H1 (cell line): Measurements from ENCODE around the gene MIOX.

Source experiments
- BCL11A ChIP-seq, 2 experiments: IDR thresholded peaks; one replicate each; pipeline ENCODE4 v1.6.1; 2011; ENCODE audit warnings: low read depth in 2 of 2, low read length in 2 of 2, mild to moderate bottlenecking in 2 of 2
- CTCF ChIP-seq, 3 experiments: IDR thresholded peaks; 1 replicate in 2 of 3; 2 replicates in 1 of 3; pipeline versions ENCODE4 v1.5.1 to v1.6.1; 2011; ENCODE audit warnings: low read length in 3 of 3, mild to moderate bottlenecking in 3 of 3, inconsistent platforms in 2 of 3, low read depth in 1 of 3, moderate library complexity in 1 of 3; ENCODE audit not compliant: insufficient read depth in 1 of 3; ENCODE audit errors: control extremely low read depth in 1 of 3
- EP300 ChIP-seq, 2 experiments: IDR thresholded peaks; 1 replicate in 1 of 2; 2 replicates in 1 of 2; pipeline ENCODE4 v1.6.1; 2011 to 2012; ENCODE audit warnings: low read depth in 2 of 2, low read length in 2 of 2, mild to moderate bottlenecking in 2 of 2, borderline replicate concordance in 1 of 2, inconsistent platforms in 1 of 2, moderate library complexity in 1 of 2
- GABPA ChIP-seq: IDR thresholded peaks from 2 replicates; pipeline ENCODE4 v1.6.1; 2011; ENCODE audit warnings: mild to moderate bottlenecking, low read length, moderate library complexity, borderline replicate concordance; ENCODE audit not compliant: insufficient read depth
- HDAC2 ChIP-seq, 2 experiments: fragments of 300-600 bp in 1 of 2; sonication (generic) in 1 of 2; IDR thresholded peaks; 2 replicates each; pipeline ENCODE4 v1.6.1; 2011 to 2012; ENCODE audit warnings: low read depth in 2 of 2, low read length in 2 of 2, mild to moderate bottlenecking in 2 of 2, moderate library complexity in 2 of 2, borderline replicate concordance in 1 of 2, inconsistent platforms in 1 of 2
- KDM1A ChIP-seq: fragments of 200-600, 300-600 bp; sonication (generic); IDR thresholded peaks from 2 replicates; pipeline ENCODE4 v1.7.1; 2016; ENCODE audit warnings: mild to moderate bottlenecking, low read length, borderline replicate concordance
- MAFK ChIP-seq: IDR thresholded peaks from 2 replicates; pipeline ENCODE4 v1.6.1; 2012; ENCODE audit warnings: low read depth, mild to moderate bottlenecking, improper control_type of control experiment, low read length
- POLR2AphosphoS5 ChIP-seq: IDR thresholded peaks from 2 replicates; pipeline ENCODE4 v1.6.1; 2011; ENCODE audit warnings: low read depth, low read length
- RAD21 ChIP-seq, 2 experiments: IDR thresholded peaks in 1 of 2; conservative IDR thresholded peaks in 1 of 2; 2 replicates each; pipeline ENCODE4 v1.6.1; 2011; ENCODE audit warnings: low read depth in 2 of 2, low read length in 2 of 2, improper control_type of control experiment in 1 of 2, inconsistent platforms in 1 of 2, mild to moderate bottlenecking in 1 of 2, moderate library complexity in 1 of 2
- SIX5 ChIP-seq: IDR thresholded peaks from 2 replicates; pipeline ENCODE4 v1.6.1; 2011; ENCODE audit warnings: mild to moderate bottlenecking, low read depth, low read length
- YY1 ChIP-seq: IDR thresholded peaks from 2 replicates; pipeline ENCODE4 v1.6.1; 2011; ENCODE audit warnings: low read depth, mild to moderate bottlenecking, low read length

- TF ChIP-seq CTCF (IDR thresholded peaks at IDR 0.05; ENCODE audit: control extremely low read depth in 1 of 3, insufficient read depth in 1 of 3, low read depth in 1 of 3, low read length in 3 of 3) (no peak), YY1 (no peak), GABPA (no peak), POLR2AphosphoS5 (no peak), HDAC2 (IDR thresholded peaks at IDR 0.05; ENCODE audit: borderline replicate concordance in 1 of 2, low read depth in 2 of 2, low read length in 2 of 2) (no peak), KDM1A (no peak), RAD21 (IDR thresholded peaks at IDR 0.05 in 1 of 2, conservative IDR thresholded peaks at IDR 0.05 in 1 of 2; ENCODE audit: low read depth in 2 of 2, low read length in 2 of 2) (no peak), SIX5 (no peak), MAFK (no peak), BCL11A (IDR thresholded peaks at IDR 0.05; ENCODE audit: low read depth in 2 of 2, low read length in 2 of 2) (no peak), EP300 (IDR thresholded peaks at IDR 0.05; ENCODE audit: borderline replicate concordance in 1 of 2, low read depth in 2 of 2, low read length in 2 of 2) (no peak)
These were observed 1.2 kb upstream of the MIOX start for GRCh38 chr22:50485221-50486131.
